Measurements from ENCODE around the gene DOCK8.

Gene DOCK8

GRCh38 chr9:316382-316965 is 101.8 kb downstream of the DOCK8 start:
- no peak for DNase-seq

DNA sequence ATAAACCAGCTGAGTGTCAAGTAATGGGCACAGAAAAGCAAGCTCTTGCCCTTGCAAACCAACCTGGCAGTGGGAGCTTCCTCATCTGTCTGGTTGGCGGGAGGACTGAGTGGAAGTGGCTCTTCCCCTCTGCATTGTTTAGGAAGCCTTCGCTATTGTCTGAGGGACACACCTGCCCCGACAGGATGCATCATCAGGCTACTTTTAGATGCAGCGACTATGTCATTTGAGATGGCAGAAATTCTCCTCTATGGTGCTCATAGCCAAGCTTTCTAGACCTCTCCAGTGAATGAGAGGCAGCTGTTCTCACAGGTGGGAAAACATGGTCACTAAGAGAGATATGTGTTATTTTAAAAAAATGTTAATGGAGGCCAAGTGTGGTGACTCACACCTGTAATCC is 104.0 kb downstream of the DOCK8 start:
- DNase-seq, result no peak

DNA sequence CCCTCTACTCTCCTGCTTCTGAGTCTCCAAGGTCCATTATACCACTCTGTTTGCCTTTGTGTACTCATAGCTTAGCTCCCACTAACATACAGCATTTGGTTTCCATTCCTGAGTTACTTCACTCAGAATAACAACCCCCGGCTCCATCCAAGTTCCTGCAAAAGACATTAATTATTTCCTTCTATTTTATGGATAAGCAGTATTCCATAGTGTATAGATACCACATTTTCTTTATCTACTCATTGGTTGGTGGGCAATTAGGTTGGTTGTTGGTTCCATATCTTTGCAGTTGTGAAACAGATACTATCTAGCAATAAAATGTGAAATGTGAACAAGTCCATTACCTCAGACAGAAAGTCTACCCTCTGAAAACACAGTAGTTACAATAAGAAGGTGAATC is 110.3 kb downstream of the DOCK8 start:
- DNase-seq, result no peak

- DNase-seq, result no peak
Observed at GRCh38 chr9:326667-327066, 112.0 kb downstream of the DOCK8 start.

DNA sequence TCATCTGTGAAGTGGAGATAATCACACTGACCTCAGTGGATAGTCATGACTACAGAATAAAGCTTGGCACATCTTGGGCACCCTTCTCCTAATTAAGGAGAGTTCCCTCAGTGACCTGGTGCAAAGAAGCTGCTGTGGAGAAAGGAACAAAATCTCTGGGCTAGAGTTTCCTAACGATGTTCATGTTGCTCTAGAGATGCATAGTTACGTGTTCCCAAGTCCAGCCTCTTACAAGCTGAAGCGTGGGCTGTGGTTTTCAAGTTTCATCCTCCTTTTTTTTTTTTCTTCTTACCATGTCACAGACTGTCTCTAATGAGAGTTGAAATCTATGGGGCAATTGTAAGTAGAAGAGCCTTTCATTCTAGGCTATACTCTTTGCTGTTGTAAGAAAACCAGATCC is 113.8 kb downstream of the DOCK8 start:
- no peak for DNase-seq

- no peak for DNase-seq
Observed at GRCh38 chr9:331197-331596, 116.5 kb downstream of the DOCK8 start.

GRCh38 chr9:335373-335772 is 120.7 kb downstream of the DOCK8 start:
- no peak for DNase-seq

- DNase-seq, result no peak
Observed at GRCh38 chr9:336039-336438, 121.4 kb downstream of the DOCK8 start.

DNA sequence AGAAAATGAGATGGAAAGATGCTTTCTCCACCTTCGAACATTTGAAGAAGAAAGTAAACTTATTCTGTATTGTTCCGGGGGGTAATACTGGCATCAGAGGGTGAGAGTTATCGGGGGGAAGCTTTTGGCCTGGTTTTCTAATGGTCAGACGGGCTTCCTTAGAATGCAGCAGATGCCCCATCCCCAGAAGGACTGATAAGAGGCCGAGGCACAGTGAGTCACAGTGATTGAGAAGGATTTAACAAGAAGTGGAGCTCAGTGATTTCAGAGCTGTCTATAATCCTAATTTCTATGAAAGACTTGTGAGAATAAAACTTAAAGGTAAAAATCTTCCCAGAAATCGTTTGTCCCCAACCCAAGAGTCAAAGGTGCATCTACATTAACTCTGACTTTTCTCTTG is 123.9 kb downstream of the DOCK8 start:
- DNase-seq, result no peak

- no peak for DNase-seq
Observed at GRCh38 chr9:341634-342421, 127.2 kb downstream of the DOCK8 start.

DNA sequence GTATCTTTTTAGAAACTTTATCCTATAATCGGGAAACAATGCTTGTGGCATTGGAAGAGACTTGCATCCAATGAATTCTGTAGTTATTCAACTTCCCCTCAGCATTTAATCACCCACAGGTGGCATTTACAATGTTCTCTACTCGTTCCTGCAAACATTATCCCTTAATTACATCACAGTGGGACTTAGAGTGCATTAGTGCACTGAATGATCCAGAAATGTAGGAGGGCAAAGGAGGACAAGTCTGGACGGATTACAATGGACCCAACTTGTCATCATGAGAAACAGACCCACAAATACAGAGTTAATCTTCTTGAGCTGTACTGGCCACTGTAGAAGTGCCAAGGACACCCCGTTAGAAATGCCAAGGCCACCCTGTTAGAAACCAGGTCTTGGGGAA is 129.1 kb downstream of the DOCK8 start:
- no peak for DNase-seq

DNA sequence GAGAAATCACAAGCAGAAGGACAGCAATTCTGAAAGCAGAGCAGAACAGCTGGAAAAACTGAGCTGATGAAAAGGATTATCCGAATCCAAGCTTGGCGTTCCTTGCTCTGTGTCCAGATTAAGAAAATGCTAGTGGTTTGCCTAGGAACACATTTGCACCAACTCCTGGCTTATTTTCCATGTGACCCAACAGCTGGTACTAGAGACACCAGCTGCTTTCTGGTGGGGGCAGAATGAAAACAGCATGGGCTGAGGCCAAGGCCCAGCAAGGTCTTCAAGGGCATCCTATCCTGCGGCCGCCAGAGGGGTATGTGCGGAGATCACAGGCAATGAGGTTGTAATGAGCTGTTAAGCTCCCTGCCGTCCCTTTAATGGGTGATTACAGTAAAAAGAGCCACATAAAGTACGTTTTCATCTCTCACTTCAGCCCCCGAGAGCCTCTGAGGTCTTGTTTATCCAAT is 131.5 kb downstream of the DOCK8 start:
- no peak for DNase-seq

GRCh38 chr9:347667-348292 is 133.1 kb downstream of the DOCK8 start:
- no peak for DNase-seq

- no peak for DNase-seq
Observed at GRCh38 chr9:350384-350783, 135.7 kb downstream of the DOCK8 start.

DNA sequence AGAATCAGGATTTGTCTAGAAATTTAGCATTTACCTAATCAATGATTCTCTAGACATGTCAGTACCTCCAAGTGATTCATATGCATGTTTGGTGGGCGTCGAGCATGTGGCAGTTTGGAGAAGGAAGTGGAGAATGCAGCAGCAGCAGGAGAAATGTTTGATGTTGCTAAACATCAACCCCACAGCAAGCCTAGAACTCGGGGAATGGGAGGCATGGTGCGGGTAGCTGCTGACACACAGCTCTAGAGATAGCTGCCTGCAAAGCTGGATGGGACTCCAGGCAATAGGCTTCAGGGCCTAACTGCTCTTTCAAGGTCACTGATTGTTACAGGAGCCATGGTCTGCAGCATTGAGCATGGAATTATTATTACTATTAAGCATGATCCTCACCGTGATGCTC is 137.3 kb downstream of the DOCK8 start:
- DNase-seq, result no peak

- no peak for DNase-seq
Observed at GRCh38 chr9:353077-353476, 138.4 kb downstream of the DOCK8 start.

- no peak for DNase-seq
Observed at GRCh38 chr9:354453-354852, 139.8 kb downstream of the DOCK8 start.

DNA sequence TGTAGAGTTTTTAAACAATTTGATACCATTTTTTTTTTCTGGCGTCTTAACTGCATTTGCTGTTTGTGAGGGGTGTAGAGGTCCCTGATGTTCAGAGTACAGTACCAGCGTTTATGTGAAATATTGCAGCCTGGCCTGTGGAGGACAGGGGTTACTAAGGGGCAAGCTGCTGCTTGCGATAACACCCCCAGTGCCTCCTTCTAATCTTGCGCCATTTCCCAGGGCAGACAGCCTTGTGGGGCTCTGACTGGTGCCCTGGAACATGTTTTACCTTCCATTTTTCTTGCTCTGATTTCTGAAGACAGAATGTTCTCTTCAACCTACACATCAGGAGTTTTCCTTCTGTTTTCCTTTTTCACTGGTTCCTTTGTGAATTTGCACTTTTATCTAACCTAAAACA is 142.9 kb downstream of the DOCK8 start:
- DNase-seq, result no peak

GRCh38 chr9:362561-363273 is 148.1 kb downstream of the DOCK8 start:
- DNase-seq, result no peak

DNA sequence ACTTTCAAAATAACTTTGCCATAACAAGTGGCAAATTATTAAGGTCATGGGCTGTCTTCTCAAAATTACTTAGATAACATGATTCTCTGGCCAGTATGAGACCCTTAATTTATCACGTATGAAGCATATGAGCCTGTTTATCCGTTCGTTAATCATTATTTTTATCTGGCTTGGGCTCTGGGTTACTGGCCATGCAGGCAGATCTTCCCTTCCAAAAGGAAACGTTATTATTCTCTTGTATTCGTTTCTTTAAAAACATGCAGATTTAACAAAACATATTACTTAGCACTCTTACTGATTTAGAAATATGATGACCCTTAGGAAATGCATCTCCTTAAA is 148.6 kb downstream of the DOCK8 start:
- no peak for DNase-seq

DNA sequence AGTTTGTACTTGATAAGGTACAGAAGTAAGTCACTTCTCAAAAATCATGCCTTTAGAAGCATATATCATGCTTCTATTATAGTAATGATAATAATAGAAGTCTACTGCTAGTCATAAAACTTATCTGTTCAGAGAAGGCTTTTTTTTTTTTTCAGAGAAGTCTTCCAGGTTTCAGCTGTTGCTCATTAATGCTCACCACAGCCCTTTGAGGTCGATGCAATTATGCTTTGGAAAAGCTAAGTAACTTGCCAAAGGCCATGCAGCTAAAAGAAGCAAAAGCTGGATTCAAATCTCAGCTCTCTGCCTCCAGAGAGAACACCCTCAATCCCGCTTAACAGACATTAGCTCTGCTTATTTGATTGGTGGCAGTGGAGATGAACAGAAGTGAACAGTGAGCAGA is 150.8 kb downstream of the DOCK8 start:
- DNase-seq, result no peak

DNA sequence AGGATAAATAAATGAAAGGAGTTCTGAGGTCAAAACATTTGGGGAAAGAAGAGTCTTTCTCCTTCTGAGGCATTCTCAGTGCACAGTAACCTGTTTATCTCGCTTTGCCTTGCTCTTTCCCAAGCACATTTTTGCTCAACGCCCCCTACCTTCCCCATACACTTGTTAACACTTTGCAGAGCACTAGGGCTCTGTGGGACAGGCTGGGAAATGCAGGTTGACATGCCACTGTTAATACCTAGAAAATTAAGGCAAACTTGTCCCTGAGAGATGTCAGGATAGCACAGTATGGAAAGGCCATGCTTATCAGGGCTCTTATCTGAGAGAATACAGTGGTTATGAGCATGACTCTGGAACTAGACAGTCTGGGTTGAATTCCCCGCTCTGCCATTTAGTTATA is 152.0 kb downstream of the DOCK8 start:
- no peak for DNase-seq

DNA sequence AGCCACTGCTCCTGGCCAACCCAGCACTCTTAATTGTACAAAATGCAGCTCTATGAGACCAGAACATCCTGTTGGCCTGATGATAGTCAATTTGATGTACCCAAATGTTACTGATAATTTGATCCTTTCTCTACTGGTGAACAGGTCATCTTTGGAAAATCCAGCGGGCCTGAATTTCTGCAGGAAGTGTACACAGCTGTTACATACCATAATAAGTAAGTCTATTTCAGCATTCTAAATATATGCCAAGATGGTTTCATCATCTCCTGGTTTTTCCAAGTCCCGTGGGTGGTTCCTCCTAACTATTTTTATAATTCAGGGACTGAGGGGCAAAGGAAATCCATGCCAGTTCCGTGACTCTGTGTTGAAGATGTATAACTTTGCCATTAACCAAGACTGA is 155.4 kb downstream of the DOCK8 start:
- no peak for DNase-seq

DNA sequence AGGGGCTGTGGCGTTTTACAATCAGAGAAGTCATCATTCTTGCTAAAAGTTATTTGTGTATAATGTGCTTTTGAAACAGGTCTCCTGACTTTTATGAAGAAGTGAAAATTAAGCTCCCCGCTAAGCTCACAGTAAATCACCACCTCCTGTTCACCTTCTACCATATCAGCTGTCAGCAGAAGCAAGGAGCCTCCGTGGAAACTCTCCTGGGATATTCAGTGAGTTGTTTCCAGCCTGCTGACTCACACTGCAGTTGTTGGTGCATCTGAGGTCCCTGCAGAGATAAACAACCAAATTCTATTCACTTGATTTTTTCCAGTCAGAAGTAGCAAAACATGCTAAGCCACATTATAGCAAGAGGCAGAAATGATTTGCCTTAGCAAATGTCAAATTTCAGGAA is 156.7 kb downstream of the DOCK8 start:
- DNase-seq, result no peak
